Activated T-helper 9 cell treated with anti-CD3 and anti-CD28 coated beads, Interleukin-2, amount 50 U/mL, for 16 hours (primary cell): ENCODE results near the gene MKS1.
A peak's percentile ranks its signal among the peaks of the same experiment; 100 is the strongest.

Source experiments
- DNase-seq: peaks from one replicate; pipeline ENCODE4 v3.0.0-alpha.2; 2020; ENCODE audit warnings: low read depth

Gene MKS1

DNA sequence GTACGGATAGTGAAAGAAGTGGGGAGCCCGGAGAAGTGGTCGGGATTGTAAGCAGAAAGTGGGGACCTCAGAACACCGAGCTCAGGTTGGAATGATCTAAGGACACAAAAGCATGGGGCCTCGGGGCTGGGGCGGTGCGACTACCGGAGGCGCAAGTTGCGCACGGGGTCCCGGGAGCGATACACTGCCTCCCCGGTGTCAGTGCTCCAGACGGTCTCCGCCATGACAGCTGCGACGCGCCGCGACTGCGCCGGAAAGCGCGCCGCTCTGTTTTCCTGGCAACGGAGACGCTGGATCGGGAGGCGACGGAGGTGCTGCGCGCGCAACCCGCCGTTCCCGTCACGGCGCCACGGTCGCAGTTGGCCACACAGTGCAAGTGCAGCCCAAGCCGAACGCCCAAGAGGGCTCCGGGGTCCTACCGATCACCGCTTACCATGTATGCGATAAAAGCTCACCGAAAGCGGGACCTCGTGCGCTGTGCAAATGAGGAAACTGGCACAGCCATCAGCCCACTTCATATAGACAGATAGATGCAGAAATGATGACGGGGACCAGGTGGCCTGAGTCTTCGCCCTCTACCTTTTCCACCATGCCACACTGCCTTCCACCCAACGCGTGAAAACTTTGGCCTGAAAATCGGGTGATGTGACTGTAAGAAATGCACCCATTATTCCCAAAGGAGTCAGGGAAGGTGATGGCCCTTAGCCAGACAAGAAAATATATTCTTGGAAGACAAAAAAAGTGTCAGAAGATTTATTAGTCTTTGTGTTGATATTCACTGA is at the start of gene MKS1:
Gene MKS1 (minus strand): TSS at position 249 of the 782 bp plus-strand sequence. CDS start 25 bp downstream, at position 224.
- DNase-seq = peak; percentile 93

DNA sequence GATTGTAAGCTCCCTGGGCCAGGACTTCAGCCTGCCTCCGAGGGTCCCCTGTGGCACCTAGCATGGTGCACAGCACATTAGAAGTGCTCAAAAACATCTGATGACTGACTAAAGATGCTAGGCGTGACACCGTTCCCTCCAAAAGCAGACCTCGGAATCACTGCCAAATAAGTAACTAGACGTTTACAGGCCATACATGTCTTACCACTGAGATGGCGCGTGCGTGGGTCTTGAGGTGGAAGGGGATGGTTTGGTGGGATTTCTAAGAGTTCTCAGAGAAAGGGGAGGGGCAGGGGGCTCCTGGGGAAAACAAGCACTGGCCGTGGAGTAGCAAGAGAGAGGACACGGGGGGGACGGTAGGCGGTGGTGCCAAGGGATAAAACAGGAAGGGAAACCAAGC is 49.3 kb upstream of the MKS1 start:
- no peak for DNase-seq

DNA sequence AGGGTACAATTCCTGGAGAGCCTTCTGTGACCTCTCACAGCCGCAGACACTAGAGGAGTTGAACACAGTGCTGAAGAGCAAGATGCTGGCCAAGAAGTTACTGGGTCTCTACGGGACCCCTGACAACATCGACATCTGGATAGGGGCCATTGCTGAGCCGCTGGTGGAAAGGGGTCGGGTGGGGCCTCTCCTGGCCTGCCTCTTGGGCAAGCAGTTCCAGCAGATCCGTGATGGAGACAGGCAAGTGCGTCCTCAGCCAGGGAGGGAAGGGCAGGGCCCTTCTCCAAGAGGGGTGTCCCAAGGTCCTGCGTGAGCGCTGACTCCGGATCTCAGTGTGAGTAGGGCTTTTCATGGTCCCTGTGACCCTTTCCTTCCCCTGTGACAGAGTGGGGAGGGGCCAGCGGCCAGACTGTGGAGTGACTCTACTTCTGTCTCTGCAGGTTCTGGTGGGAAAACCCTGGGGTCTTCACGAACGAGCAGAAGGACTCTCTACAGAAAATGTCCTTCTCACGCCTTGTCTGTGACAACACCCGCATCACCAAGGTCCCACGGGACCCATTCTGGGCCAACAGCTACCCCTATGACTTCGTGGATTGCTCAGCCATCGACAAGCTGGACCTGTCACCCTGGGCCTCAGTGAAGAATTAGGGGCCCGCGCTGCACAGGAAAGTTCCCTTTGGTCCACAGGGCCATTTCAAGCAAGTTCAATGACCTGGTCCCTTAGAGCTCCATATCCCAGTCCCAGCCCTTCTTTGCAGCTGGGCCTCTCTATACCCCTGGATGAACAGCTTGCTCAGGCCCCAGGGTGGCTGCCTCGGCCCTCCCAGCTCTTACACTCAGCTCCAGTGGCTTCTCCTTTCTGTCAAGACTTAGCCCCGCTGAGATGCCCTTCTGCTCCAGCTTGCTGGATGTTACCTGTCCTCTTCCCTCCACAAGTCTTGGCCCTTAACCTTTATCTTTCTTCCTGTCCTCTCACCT is 48.6 kb upstream of the MKS1 start:
- no peak for DNase-seq

DNA sequence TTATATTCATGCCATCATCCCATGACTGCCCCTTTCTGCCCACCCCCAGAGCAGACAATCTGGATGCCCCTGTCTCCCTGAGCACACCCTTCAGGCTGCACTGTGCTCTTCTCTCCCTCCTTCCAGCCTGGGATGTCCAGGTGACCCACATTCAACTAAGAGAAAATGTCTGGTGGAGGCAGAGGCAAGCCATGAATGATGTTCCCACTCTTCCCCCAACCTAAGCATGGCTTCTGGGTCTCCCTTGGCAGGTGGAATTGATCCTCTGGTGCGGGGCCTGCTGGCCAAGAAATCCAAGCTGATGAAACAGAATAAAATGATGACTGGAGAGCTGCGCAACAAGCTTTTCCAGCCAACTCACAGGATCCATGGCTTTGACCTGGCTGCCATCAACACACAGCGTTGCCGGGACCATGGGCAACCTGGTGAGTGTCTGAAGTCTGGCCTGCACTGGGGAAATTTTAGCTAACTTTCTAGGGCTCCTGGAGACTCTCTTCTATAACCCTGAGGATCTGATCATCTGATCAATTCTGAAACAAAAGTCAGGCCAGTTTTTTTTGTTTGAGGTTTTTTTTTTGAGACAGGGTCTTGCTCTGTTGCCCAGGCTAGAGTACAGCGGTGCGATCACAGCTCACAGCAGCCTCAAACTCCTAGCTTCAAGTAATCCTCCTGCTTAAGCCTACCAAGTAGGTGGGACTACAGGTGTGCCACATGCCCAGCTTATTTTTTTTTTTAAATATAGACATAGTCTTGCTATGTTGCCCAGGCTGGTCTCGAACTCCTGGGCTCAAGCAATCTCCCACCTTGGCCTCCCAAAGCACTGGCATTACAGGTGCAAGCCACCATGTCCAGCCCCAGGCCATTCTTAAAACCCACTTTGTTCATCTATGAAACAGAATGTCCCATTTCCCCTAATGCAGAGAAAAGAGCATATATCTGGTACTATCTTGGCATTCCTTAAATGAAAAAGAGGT is 47.1 kb upstream of the MKS1 start:
- no peak for DNase-seq

DNA sequence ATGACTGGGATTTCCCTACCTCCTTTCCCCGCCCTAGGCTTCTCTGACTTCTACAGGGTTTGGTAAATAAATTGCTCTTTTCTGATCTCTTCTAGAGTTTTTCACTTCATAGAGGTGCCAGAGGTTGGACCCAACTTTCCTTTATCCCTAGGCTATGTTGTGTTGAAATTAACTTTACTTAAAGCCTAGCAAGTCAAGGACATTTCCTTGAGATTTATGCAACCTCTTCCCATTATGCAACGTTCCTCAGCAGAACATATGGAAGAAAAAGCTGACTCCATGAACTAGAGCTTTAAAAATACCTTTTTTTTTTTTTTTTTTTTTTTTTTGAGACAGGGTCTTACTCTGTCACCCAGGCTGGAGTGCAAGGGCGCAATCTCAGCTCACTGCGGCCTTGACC is 46.2 kb upstream of the MKS1 start:
- no peak for DNase-seq

DNA sequence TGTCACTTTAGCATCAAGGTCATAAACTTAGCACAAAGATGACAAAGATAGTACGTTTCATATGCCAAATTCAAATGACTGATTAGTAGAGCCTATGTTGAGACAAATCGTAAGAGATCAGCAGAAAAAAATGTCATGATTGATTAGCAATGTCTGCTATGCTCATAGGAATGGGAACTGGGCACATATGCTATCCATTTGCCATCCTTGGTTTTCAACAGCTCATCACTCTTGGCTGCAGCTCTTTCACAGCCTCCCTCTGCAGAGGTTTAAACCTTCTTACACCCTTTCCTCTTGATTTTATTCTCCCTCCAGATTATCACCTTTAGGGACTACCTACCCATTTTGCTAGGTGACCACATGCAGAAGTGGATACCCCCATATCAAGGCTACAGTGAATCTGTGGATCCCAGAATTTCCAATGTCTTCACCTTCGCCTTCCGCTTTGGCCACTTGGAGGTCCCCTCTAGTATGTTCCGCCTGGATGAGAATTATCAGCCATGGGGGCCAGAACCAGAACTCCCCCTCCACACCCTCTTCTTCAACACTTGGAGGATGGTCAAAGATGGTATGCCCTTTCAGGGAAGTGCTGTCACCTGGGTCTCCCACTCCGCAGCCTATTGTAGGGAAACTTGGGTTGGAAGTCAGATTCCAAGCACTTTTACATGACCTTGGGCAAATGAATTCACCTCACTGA is 45.5 kb upstream of the MKS1 start:
- DNase-seq = no peak

DNA sequence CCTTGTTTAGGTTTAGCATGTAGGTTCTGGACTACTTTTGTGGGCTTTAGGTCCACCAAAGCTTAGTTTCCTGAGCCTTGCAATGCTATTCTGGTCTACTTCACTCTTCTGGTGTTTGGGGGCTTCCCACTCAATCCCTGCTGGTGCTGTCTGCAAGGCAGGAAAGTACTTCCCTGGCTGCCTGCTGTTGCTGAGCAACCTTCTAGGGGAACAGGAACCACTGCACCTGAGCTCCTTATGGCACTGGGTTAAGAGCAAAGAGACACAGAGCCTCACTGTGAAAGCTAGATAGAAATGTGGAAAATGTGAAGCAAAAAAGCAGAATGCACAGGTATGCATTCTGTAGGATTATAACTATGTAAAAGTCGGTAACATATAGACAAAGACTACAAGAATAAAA is 44.7 kb upstream of the MKS1 start:
- no peak for DNase-seq

DNA sequence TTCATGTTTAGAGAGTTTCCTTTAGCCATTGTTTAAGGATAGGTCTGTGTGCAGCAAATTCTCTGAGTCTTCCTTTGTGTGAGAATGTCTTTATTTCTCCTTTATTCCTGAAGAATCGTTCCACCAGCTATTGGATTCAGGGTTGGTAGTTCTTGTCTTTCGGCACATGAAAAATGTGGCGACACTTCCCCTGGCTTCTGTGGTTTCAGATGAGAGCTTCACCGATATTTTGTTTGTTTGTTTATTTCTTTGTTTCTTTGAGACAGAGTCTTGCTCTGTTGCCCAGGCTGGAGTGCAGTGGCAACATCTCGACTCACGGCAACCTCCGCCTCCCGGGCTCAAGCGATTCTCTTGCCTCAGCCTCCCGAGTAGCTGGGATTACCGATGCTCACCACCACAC is 43.1 kb upstream of the MKS1 start:
- DNase-seq = no peak

DNA sequence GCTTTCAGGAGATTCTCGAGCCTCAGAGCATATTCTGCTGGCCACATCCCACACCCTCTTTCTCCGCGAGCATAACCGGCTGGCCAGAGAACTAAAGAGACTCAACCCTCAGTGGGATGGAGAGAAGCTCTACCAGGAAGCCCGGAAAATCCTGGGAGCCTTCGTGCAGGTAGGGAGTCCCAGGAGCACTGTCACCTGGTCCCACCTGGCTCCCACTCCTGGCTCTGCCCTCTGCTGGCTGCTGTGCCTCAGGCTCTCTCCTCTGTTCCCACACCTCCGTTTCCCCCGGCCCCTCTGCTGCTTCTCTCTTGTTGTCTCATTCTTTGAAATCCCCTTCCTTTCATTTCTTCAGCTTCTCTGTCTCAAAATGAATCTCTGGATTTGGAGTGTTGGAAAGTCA is 35.7 kb upstream of the MKS1 start:
- DNase-seq = no peak

DNA sequence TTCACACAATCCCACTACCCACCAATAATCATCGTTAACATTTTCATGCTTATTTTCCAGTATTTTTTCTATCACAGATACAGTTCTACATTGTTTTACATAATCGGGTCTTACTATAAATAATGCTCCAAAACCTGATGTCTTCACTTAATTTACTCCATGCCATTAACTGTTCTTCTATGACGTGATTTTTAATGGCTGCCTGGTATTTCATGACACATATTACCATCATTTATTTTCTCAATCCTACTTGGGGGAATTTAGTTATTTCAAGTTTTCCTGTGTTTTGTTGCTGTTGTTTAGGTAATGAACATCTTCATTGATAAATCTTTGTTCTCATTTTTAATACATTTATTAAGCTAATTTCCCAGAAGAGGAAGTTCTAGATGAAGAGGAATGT is 34.0 kb upstream of the MKS1 start:
- DNase-seq = no peak

DNA sequence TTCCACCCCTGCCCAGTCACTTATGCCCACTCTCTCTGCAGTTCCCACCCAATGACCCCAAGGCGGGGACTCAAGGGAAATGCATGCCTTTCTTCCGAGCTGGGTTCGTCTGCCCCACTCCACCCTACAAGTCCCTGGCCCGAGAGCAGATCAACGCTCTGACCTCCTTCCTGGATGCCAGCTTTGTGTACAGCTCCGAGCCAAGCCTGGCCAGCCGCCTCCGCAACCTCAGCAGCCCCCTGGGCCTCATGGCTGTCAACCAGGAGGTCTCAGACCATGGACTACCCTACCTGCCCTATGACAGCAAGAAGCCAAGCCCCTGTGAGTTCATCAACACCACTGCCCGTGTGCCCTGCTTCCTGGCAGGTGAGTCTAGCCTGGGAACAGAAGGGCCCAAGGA is 33.1 kb upstream of the MKS1 start:
- no peak for DNase-seq

DNA sequence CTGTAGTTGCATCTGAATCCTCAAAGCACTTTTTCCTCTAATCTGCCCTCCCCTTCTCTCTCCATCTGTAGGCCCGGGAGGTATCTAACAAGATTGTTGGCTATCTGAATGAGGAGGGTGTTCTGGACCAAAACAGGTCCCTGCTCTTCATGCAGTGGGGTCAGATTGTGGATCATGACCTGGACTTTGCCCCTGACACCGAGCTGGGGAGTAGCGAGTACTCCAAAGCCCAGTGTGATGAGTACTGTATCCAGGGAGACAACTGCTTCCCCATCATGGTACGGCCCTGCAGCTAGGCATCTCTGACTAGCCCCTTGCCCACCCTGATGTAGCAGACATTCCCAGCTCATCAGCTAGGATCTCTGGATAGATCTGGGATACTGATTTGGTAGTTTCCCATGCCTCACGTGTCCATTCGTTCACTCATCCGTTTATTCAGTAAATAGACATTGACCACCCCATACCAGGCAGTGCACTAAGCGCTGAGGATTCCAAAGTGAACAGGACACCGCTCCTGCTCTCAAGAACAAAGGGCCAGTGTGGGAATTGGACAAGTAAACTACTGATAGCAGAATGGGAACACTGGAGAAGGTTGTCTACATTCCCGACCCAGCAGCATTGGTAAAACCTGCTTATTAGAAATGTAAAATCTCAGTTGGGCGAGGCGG is 31.4 kb upstream of the MKS1 start:
- no peak for DNase-seq

DNA sequence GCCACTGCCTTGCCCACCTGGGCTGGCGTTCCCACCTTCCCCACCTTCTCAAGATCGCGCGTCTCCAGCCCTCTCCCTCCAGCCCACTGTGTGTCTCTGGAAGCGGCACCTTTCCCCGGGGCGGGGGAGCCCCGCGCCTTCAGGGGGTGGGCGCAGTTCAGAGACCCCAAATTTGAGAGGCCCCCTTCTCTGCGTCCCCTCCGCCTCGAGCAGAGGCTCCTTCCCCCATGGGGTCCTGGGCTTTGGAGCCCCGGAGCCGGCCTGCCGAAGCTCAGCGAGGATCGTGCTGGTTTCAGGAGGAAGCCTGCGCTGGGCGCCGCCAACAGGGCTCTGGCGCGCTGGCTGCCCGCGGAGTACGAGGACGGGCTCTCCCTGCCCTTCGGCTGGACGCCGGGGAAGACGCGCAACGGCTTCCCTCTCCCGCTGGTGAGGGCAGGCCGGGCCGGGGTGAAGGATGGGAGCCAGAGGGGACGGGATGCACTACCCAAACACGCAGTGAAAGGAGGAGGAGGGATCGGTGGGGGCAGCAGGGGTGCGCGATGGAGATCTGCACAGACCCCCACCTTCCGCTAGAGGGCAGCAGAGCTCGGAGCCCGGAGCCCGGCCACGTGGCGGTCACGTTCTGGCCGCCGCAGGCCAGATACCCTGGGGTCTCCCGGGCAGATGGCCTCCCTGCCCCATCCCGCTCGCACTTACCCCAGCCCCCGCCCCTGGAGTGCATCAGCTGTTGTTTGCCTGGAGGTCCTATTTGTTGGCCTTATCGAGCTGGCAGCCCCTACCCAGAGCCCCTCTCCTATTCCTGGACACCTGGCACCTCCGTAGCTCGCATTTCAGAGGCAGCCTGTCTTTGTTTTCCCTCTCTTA is 30.4 kb upstream of the MKS1 start:
- DNase-seq = peak; percentile 65

DNA sequence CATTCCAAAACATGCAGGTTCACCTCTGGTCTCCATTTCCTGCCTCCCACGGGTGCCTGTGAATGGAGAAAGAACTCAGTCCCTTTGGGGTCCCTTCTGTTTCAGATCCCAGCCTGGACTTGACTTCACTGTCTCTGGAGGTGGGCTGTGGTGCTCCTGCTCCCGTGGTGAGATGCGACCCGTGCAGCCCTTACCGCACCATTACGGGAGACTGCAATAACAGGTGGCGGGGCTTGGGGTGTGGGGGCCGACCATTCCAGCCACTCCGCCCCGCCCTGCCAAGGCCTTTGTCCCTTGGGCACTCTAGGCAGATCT is 29.9 kb upstream of the MKS1 start:
- DNase-seq = no peak

DNA sequence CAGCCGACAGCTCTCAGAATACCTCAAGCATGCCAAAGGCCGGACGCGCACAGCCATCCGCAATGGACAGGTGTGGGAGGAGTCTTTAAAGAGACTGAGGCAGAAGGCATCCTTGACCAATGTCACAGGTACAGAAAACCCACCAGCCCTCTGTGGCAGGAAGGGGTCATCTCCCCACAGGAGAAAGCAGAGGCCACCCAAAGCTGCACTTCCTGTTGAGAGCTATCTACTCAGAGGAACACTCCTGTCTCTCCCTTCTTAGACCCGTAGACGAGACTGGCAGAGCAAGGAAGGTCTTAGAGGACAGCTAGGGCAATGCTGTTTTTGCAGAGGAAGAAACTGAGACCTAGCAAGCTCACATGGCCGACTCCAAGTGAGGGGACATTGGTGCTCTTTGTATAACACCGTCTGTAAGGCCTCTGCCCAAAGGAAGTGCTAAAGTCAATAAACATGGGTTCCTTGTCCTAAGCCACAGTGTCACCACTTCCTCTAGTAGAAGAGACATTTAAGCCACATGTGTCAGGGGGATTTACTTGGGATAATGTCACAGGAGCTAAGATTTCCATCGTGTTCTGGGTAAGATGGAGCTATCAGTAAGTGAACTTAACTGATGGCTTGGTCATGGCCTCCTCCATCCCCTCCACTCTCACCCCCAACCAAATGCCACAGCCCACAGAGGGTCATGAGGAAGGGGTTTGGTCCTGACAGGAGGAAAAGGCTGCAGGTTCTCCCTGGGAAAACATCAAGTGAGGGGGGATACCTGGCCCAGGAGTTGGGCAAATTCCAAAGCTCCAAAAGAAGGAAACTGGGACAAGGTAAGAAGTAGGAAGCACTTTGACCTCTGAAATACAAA is 28.7 kb upstream of the MKS1 start:
- DNase-seq = no peak

DNA sequence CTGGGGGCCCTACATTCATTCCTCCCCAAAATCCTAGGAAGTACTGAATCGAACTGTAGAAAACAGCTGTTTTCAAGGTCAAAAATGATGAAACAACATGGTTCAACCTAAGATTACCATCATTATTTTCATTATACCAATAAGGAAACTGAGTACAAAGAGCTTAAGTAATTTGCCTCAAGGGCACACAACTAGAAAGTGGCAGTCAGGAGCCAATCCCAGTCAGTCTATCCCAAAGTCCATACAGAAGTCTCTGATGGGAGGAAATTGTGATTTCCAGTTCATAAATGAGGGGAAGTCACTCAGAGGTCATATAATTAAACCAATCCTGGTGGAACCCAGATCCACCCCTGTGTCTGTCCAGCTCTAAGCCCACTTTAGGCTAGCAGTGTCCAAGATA is 27.7 kb upstream of the MKS1 start:
- DNase-seq = no peak

DNA sequence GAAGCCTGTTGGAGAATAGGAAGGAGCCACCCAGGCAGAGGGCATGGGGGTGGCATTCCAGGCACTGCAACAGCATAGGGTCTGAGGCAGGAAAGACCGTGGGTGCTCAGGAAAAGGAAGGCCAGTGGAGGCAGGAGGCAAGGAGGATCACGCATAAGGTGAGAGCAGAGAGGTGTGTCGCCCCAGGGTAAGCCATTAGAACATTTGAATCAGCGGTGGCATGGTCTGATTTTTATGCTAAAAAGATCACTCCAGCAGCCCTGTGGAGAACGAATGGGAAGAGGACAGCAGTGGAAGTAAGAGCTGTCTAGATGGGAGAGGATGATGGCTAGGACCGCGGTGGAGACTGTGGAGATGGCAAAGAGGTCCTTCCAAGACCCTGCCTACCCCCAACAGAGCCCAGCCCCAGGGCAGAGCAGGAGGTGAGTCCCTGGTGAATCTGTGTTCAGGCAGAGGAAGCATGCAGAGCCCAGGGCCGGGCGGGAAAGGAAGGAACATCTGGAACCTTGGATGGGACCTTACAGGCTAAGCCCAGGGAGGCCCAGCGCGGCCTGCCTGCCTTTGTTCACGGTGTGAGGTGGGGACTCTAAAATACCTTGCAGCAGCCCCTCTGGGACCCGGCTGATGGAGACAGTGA is 27.2 kb upstream of the MKS1 start:
- no peak for DNase-seq

DNA sequence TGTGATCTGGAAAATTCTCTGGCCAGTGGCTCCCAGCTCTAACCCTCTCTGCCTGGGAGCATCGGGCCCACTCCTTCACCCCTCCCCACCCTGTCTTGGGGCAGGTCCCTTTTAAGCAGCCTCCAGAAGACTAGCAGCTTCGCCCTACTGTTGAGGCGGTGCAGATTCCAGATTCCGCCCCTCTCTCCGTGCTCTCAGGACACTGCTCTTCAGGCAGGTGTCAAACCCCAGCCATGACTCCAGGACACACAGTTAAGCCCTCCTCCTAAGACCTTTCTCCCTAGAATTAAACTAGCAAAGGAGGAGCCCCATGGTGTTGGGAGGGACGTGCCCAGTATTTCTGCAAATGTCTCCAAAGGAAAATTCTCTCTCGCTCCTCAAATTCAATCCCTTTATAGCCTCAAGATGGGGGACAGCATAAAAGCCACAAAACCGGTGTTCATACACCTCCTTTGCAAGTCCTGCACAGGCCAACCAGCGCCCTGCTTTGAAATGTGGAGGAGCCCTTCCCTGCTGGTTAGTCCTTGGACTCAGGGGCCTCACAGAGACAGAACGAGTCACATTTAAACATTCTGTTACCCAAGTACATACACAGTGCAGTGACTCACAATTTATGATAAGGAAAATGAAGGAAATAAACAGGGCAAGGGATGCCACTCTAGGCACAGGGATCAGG is 26.5 kb upstream of the MKS1 start:
- DNase-seq = no peak
